SHP77 (cell line): ENCODE results near the gene PGPEP1.
"Not testable (repeated sequence)": the region's sequence is repeated elsewhere in the genome, so short reads cannot be mapped to it uniquely, and the experiment has no call there.

ENCODE experiments used
- DNase-seq, 2 experiments: peaks; one replicate each; lab custom pipeline; 2025; lab: John Stamatoyannopoulos, UW

PGPEP1 gene

DNA sequence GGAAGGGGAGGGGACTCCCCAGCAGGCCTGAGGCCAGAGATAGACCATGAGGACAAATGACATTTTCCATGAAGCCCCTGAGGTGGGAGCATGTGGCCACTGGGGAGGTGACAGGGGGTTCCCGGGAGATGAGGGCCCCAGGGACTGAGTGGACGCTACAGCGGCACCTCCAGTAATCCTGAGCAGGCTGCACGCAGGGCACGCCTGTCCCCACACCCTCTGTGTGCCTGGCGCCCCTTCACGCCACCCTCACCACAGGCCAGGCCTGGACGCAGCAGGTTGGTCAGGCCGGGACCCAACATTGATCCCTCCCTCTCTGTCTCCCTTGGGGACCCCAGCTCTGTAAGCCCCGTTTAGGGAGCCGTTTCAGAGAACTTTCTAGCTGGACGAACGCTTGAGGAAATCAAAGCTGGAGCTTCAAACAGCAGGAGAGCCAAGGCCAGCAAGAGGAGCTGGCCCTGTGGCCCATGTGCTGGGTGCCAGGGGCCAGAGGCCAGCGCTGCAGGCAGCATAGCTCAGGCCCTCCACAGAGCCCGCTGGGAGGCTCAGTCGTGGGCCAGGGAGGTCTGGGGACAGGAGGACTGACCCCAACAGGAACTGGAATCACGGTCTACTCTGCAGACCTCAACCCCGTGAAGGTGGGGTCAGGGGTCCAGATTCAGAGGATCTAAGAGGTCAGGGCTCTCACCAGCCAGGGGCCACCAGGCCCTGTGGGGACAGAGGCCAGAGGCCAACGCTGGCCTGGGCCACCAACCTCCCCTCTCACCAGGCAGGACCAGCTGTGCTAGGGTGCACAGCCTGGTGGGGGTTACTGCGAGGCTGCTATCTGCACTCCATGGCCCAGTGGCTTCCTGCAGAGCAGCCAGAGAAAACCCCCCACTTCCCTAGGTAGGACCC lies 32.1 kb upstream of the PGPEP1 start:
- no peak for DNase-seq

DNA sequence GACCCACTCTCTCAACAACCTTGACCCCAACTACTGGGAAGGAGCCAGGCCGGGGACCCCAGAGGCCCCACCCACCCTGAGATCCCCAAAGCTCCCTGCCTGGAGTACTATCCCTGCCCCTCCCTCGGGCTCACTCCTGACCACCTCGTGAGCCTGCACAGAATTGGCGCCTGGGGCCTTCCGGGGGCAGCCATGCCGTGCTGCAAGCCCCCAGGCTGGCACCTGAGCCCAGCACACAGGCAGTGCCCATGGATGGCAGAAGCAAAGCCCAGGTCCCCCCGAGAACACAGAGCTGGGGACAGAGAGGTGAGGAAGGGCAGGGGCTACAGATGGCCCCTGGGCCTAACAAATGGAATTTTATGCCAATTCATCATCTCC lies 31.5 kb upstream of the PGPEP1 start:
- DNase-seq, result no peak

DNA sequence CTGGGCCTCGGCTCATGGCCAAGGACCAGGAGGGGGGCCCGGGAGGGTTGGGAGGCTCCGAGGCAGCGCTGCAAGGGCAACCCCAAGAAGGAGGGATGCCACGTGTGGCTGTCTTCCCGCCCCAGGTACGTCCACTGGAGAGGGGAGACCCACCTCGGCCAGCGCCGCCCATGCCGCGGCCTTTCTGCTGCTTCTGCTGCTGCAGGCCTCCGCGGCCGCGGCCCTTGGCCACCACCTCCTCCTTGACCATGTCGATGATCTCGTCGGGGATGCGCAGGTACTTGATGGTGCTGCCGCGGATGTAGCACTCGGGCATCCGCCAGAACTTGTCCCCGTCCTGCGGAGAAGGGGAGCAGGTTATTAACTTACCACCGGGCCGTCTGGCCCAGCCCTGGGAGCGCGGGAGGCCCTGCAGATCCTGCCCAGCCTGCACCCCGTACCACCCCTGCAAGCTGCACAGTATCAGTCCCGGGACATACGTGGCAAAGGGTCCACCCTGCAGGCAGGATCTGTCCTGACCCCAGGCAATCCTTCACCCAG lies 30.8 kb upstream of the PGPEP1 start:
- DNase-seq, result no peak

DNA sequence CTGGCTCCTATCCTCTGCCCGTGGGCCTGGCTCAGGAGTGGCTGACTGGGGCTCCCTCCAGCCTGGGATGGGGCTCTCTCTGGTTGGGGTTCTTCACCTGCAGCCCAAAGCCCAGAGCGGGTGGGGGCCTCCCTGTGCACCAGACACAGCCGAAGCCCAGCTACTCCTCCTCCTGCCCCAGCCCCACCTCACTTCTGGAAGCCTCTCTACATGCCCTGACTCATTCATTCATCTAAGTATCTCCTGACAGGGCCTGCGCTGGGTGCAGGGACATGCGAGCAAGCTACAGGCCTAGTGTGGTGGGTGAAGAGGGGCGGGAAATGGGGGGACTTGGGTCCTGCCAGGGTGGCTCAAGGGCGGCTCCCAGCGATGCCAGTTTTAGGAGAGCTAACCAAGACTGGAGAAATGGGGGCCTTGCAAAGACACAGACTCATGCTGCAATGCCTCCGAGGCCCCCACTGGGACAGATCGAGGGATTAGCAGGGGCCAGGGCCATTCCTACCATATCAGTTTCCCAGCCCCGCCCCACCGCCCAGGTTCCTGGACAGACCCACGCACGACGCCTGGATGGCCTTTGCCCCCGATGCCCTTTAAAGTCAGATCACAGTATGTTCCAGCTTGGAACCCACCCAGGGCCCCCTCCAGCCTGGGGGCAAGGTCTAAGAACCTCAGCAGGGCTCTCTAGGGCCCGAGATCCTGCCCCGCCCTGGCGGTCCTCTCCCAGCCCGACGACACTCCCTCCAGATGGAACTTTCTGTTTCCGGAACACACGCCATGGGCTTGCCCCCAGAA lies 30.1 kb upstream of the PGPEP1 start:
- DNase-seq, result no peak

DNA sequence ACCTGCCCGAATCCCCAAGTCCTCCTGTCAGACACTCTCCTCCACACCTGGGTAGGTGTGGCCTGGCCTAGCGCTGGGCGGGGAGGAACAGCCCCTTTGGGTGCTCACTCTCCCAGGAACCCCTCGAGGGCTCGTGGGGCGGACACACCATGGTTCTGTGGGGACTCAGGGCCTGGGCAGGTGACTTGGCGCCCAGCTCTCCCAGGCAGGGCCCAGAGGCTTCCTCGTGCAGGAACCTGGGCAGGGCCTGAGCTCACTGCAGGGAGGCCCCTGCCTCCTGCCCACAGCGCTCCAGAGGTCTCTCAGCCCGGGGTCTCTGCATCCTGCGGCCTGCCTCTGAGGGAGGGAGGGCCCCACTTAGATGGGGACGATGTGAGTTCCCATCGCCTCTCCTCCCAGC lies 29.4 kb upstream of the PGPEP1 start:
- no peak for DNase-seq

DNA sequence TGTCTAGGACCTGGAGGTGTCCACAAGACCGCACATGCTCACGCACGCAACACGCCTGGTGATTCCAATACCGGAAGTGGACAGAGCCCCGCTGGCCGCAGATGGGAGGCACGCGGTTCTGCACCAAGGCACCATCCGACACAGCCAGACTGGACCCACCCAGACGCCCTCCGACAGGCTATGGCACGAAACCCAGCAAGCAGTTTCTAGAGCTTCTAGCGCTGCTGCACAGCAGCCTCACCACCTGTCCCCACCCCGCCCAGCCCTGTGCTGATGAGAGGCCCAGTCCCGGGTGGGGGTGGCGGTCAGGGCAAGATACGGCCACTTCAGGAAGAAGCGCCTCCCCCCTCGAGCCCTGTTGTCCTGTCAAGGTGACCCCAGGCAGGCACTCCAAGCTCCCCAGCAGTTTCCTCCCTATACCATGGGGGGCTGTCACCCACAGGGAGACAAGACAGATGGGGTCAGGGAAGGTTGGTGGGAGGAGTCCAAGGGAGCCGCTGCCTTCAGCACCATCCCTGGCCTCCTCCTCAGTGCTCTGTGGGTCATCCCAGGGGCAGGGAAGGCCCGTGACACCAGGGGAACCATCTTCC lies 28.8 kb upstream of the PGPEP1 start:
- no peak for DNase-seq

DNA sequence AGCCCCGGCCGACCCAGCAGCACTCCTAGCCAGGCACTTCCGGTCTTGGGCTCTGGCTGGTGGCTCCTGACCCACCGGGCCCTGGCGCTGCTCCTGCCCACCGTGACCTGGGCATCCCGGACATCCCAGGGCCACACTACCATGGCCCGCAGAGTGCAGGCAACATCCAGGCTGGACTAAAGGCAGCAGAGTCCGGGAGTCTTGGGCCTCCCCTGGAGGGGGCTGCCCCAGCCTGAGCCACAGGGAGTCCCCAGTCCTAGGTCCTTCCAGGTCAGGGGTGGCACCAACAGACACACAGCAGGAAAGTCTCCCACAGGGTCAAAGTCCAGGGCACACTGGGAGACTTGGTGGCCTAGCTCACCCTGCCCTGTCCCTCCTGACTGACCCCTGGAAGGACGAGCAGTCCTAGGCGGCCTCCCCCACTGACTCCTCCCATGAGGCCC lies 28.3 kb upstream of the PGPEP1 start:
- no peak for DNase-seq

DNA sequence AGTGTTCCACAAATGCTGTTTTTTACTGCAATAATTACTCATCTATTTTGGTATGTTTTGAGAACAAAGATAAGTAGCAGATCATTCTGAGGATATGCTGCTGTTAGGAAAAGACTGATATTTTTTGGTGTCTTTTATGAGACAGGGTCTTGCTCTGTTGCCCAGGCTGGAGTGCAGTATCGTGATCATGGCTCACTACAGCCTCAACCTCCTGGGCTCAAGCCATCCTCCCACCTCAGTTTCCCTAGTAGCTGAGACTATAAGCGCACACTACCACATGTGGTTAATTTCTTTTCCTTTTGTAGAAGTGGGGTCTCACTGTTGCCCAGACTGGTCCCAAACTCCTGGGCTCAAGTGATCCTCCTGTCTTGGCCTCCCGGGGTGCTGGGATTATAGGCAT lies 27.0 kb upstream of the PGPEP1 start:
- no peak for DNase-seq

DNA sequence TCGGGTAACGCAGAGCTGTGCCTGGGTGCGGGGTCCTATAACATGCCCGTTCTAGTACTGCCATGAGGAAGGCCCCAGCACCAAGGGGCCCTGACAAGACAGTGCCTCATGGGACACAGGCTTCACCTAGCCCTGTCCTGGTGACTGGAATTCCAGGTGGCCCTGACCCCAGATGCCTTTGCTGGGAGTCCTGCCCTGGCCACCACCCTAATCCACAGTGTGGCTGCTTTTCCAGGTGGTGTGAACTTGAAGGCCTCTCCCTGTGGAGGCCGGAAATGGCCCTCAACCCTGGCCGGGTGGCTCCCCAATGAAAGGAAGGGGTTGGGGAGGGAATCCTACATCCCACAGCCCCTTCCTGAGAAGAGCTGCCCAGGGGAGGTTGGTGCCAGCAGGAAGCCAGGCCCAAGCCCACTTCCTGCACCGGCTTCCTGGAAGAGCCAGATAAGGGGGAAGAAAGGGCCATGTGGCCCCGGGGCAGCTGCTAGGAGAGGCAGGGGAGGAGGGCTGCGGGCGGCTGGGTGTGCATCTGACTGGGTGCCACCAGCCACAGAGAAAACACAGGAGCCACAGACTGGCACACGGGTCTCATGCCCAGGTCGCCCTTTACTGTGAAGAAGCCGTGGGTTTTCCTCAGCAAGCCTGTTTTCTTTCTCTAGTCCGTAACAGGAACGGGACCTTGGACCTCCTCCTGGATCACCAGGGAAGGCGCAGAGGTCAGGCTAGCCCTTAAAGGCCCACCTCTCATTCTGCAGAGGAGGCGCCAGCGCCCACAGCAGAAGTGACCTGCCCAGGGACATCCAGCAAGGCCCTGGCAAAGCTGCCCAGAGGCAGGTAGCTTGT lies 22.2 kb upstream of the PGPEP1 start:
- DNase-seq, result no peak

DNA sequence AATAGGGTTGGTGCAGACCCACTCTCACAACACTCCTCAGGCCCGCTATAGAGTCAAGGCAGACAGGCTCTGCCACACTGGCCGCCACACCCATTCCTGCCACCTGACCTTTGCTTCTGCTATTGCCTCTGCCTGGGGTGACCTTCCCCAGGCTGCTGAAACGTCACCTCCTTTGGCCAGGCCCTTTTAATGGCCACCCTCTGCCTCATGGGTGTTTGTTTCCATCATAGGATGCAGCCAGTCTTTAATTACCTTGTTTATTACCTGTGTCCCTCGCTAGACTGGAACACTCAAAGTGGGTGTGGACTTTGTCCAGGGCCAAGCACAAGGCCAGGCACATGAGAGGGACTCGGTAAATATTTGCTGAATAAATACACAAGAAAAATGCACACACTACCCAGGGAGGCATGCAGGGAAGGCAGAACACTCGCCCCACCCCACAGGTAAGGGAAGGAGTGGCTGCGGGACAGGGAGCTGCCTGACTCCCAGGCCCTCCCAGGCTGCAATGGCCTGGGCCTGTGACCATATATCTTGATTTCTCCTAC lies 20.7 kb upstream of the PGPEP1 start:
- no peak for DNase-seq

DNA sequence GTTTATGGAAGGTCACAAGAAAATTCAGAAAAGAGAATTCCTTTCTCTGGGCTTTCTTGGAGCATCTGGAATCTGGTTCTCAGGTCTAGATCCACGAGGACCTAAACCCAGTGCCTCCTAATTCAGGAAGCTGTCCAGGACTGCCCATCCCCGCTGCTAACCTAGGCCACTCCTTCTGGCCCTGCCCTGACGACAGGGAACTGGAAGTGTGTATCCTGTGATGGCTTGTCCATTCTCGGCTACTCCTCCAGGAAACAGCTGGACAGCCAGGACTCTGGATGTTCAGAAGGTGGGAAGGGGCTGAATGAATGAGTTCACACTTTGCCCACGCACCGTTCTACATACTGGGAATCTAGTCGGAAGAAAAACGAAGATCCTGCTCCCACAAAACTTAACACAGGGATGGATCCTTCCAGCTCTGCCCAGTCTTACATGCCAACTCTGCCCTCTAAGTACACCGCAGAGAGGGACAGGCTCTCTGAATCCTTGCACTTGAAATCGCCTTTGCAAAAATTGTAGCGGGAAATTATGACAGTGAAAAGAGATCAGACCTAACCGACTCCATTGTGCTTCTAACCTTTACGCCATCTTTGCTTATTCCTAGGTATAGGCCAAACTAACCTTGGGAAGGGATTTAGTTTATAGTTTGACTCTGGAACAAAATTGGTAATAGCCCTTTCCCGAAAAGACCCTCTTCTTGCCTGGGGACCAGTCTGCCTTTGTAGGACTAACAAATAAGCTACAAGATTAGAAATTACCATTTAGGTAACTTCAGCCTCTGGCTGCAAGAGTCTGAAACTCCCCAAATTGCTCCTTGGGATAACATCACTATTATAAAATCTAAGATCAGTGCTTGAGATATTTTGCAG lies 19.3 kb upstream of the PGPEP1 start:
- no peak for DNase-seq

DNA sequence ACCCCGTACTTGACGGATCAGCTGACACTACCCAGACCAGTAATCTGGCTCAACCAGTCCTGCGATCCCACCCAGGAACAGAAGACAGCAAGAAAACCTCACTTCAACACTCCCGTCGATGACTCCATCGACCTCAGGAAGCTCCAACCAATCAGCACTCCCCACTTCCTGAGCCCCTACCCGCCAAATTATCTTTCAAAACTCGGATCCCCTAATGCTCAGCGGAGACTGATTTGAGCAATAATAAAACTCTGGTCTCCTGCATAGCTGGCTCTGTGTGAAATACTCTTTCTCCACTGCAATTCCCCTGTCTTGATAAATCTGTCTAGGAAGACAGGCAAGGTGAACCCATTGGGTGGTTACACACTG lies 18.7 kb upstream of the PGPEP1 start:
- DNase-seq, result no peak

DNA sequence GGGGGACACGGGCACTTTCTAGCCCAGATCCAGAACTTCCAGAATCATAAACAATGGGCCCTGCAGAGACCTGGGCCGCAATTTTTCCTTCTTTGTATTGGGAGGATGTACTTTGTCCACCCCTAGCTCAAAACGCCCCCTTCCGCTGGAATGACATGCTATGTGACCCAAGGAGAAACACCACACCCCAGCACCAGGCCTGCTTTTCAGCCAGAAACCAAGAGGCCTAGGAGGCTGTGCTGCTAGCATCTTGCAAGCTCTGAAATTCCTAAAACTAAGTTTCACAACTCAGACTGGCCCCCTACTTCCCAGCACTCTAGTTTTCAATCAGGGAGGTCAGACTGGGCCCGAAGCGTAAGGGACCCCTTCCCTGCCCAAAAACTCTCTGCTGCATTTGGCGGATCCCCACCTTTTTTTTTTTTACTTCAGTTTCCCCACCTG lies 18.1 kb upstream of the PGPEP1 start:
- DNase-seq, result peak; percentile 32 to 64

DNA sequence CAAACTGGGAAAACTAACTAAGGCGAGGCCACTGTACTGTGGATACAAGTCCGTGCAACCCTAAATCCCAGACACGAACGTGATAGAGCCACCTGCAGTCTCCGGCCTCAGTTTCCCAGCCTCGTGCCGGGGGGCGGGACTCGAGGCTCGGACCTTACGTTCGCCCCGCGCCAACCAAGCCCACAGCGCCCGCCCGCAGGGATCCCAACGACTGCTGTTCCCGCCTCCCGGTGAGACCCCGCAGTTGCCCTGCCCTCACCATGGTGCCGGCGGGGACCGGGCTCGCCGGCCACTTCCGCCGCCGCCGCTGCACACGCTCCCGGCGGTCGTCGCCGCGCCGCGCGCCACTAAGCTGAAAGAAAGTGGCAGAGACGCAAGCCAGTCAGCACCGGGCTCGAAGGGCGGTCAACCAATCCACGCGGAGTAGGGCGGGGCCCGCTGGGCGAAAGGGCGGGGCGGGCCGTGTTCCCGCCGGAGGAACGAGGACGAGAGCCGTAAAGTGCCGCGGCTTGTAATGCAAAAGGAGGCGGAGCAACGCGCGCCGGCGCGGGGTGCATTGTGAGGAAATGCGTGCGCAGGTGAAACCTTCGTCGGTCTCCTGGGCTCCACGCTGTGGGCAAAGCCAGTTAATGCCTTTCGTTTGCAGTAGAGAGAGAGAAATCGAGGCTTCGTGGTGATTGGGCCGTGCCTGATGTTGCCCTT lies 17.5 kb upstream of the PGPEP1 start, which contains the start of gene LSM4:
Gene LSM4 (minus strand): TSS at position 318 of the 702 bp plus-strand sequence. CDS start 56 bp downstream, at position 262.
- DNase-seq, result peak; percentile 96

DNA sequence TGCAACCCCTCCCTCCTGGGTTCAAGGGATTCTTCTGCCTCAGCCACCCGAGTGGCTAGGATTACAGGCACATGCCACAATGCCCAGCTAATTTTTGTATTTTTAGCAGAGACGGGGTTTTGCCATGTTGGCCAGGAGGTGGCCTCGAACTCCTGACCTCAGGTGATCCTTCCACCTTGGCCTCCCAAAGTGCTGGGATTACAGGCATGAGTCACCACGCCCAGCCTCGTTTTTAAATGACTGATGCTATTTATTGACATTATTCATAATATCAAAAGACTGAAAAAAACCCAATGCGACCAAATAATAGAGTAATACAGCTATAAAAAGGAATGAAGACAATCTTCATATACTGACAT lies 16.0 kb upstream of the PGPEP1 start:
- not testable (repeated sequence) for DNase-seq

DNA sequence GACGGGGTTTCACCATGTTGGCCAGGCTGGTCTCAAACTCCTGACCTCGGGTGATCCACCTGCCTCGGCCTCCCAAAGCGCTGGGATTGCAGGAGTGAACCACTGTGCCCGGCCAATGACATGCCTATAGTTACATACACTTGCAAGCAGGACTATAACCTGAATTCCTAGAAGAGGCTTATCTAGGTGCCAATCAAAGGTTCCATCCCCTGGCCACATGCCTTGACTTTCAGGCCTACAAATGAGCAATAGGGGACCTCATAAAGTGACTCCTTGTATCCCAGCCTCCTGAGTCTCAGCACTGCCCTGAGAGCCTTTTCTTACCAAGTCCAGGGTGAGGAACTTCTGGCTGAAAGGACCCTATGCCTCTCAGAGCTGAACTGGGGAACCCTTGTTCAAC lies 13.6 kb upstream of the PGPEP1 start:
- no peak for DNase-seq

DNA sequence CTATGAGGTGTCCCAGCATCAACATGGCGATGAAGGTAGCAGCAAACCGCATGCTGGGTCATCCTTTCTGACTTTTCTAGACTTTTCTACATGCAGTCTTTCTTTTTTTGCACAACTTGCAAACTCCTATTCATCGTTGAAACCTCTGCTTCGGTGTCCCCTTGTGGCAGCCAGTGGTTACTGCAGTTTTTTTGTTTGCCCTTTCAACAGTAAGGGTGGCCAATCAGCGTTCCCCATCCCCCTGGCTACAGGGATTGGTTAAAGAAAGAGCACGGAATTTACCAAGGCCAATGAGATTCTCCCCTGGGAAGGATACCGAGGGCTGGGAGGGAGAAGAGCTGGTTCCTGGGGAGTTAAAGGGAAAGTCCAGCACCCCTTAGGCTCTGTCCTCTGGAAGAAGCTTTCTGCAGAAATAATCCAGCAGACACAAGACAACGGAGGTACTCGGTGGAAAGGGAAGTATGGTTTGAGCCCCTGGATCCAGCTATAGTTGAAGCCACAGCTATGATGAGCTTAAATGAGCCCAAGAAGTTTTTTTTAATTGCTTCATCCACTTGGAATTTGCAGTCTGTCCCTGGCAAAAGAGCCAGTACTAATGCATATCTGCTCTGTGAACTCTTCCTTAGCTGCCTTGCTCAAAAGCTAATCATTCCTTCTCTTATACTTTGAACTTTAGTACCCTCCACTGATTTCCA lies 11.9 kb upstream of the PGPEP1 start:
- DNase-seq, result peak; percentile 93 to 95

DNA sequence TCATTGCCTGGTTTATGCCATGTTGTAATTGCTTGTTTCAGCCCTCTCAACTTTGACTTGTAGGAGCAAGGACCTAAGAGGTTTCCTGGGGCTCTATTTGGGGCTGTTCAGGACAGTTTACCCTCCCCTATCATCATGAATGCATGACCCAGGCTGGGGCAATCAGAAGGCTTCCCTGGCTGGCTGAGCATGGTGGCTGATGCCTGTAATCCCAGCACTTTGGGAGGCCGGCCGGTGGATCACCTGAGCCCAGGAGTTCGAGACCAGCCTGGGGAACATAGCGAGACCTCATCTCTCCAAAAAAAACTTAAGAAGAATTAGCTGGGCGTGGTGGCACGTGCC lies 11.4 kb upstream of the PGPEP1 start:
- no peak for DNase-seq

DNA sequence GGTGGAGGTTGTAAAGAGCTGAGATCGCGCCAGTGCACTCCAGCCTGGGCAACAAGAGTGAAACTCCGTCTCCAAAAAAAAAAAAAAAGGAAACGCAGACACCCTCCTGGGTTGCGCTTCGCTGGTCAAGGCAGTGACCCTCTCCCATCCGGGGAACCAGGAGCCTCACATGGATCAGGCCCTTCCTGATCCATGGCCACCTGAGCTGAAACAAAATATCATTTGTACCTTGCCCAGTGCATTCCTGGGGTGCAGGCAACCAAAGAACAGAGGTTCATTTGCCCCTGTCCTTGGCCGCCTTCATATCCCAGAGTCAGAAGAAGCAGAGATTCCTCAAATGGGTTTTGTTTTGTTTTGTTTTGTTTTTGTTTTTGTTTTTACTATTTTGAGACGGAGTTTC lies 9.5 kb upstream of the PGPEP1 start:
- no peak for DNase-seq
